HG03103 (cell line): Measurements from ENCODE around the gene BTBD9.
"Not testable (repeated sequence)": the region's sequence is repeated elsewhere in the genome, so short reads cannot be mapped to it uniquely, and the experiment has no call there.

Experiments used
- ATAC-seq: cut with Tn5 transposase; IDR thresholded peaks from one replicate; pipeline ENCODE4 v1.9.1; 2021; ENCODE audit warnings: low read depth; ENCODE audit not compliant: unreplicated experiment

BTBD9 gene

DNA sequence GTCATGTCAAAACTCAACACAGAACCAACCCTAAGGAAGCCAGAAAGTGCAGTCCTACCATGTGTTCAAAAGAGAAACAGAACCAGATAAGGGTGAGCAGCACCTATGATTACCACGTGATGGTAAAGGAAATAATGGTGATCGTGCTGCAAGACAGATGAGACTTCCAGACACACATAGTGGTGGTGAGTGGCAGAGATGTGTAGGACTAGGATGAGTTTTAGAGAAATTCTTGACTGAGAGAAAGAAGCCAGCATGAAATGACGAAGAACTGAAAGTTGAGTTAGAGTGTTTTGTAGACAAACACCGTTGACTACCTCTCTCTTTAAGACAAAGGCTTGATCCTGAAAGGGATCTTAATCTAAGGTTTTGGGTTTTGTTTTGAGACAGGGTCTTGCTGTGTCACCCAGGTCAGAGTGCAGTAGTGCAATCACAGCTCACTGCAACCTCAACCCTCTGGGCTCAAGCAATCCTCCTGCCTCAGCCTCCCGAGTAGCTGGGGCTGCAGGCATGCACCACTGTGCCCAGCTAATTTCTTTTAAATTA is 10.6 kb upstream of the BTBD9 start:
- ATAC-seq, result no peak

DNA sequence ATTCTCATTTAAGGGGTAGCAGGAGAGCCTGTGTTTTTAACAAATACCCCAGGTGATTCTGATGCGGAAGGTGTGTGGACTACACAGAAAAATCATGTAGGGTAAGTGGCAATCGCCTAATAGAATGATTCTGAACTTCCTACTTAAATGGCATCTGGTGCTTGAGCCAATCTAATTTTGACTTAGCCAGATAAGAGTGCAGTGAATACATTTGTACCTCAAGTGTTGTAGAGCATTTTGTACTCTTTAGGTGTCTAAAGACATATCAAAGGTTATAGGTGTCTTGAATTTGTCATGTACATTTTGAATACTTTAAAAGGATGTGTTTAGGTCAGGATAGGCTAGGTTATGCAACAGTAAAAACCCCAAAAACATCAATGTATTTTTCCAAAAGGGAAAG is 10.0 kb upstream of the BTBD9 start:
- no peak for ATAC-seq

DNA sequence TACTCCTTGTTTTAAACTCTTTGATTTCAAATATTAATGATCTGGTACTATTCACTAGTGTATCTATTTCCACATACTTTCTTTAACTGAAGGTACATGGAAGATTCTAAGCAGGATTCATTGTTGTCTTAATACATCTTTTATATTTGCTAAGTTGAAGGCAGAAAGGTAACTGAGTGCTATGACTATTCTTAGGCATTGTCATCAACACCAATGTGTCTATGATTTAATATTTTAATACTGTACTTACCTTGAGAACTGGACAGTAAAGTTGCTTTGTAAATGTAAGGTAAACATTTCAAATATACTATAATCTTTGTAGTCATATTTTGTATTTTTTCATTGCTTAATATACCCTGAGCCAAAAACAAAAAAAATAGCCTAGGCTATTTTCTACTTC is 8.9 kb upstream of the BTBD9 start:
- ATAC-seq, result no peak

DNA sequence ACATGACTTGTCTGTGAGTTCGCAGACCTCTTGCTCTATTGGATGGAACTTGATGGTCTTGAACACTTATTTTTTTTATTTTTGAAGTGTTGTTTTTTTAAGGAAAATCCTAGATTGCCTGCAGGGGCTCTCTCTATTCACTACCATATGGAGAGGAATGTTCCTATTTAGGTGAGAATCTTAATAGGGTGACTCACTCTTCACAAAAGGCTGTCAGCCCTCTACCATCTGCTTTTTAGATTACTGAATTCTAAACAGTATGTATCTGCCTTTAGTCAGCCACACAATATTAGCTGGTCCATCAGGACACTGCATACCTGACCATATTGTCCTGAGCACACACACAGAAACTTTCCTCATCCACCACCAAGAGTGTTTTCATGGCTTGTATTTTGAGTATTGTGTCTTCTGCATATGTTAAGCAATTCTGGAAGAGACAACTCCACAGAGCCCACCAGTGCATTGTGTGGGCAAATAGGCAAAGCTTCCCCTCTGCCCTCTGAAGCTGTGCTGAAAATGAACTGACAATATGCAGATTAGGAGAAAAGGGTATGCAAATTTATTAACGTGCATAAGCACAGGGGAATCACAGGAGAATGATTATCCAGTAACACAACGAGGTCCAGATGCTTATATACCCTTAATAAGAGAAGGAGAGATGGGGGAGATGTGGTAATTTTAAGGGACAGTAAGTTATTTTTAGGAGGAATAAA is 6.6 kb upstream of the BTBD9 start:
- ATAC-seq, result no peak

DNA sequence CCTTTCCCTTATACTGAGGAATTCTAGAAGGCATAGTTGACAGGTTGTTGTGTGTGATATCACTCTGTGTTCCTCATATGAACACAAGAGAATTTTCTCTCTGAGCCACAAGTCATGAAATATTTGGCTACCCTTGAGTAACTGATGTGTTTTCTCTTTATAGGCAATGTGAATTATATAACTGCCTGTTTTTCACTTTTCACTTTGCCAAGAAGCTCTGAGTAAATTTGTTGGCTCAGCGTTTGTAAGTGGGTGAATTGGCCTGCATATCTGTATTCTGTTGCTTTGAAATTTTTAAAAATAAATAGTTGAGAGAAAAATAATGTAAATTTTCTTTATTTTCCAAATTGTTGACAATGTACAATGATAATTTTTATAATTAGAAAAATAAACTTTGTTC is 5.2 kb upstream of the BTBD9 start:
- ATAC-seq, result no peak

DNA sequence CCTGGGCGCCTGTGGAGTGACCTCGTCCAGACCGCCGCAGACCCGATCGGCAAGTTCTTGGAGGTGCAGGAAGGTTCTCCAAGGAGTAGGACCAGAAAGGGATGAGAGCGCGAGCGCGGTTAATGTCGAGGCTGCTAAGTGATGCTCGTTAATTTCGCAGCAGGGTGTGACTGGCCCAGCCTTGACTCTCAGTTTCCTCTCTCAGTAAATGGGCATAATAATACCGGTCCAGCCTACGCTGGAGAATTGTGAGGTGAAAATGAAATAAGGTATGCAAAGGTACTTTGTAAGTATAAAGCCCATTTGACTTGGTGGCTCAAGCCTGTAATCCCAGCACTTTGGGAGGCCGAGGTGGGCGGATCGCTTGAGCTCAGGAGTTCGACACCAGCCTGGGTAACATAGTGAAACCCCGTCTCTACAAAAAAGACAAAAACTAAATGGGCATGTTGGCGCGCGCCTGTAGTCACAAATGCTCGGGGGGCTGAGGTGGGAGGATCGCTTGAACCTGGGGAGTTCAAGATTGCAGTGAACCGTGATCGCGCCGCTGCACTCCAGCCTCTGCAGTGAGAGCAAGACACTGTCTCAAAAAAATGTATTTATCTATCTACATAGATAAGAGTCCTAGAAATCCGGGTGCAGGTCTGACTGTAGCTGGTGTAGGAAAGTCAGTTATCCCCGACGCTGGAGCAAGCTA is 634 bp upstream of the BTBD9 start:
- no peak for ATAC-seq

DNA sequence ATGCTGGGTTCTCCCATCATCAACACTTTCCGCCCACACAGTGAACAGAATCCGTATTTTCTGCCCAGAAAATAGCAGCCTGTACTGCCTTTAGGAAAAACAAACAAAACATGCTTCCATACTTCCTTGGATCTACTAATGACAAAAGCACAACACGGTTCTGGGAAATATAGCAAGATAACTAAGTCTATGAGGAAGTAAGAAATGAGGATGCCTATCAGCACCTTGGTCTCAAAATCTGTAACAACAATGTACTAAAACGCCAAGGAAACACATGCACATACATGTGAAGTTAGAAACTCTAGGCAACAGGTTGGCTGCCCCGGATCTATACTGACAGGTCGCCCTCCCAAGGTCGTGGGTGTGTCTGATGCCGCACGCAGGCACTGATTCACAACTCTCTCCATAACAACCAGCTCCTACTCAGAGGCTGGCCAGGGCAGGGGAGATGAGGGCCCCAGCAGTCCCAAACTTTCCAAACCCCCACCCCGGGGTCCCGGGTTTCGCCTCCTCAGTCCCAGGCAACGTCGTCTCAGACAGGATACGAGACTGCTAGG is 710 bp downstream of the BTBD9 start:
- ATAC-seq, result peak; percentile 15

DNA sequence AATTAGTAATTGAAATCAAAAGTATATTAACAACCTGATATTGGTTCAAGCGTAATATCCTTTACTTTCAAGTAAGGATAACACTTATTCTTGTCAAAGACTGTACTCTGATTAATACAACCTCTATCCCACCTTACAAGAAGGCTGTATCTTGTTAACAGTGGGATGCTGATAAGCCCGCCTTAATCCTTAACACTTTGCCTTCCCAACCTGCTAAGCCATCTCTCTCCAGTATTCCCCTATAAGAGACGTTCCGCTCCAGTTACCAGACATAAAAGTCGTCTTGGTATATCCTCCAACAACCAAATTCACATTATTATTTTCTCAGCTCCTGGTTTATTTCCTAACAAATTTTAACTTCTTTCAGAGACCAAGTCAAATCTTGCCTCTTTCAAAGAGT is 2.0 kb downstream of the BTBD9 start:
- no peak for ATAC-seq

DNA sequence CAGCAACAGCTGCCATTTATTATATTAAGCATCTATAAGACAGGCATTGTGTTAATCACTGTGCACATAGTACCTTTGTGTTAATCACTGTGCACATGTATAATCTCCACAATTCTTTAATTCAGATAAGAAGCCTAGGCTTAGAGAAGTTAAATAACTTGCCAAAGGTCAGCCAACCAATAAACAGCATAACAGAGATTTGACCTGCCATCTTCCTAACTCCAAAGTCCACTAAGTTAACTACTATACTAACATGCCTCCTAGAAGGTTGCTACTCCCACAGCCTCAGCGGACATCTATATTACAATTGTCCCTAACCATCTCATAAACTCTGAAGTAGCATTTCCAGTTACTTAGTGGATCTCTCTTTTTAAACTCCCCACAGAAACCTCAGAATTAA is 3.7 kb downstream of the BTBD9 start:
- no peak for ATAC-seq

DNA sequence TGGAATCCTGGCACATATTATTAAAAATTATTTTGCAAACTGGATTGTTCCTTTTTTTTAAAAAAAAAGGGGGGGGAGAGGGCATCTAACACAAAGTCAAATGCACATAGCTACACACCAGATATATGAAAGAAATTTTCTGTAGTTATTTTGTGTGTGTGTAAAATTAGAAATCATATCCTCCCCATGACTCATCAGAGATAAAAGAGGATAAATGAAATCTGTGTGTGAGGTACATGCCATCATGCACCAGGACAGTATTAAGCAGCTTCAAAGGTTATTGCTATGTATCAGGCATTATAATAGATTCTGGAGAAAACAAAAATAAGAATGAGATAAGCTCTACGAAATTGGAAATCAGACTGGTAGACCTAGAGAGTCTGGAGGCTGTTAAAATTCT is 5.2 kb downstream of the BTBD9 start:
- ATAC-seq, result no peak

DNA sequence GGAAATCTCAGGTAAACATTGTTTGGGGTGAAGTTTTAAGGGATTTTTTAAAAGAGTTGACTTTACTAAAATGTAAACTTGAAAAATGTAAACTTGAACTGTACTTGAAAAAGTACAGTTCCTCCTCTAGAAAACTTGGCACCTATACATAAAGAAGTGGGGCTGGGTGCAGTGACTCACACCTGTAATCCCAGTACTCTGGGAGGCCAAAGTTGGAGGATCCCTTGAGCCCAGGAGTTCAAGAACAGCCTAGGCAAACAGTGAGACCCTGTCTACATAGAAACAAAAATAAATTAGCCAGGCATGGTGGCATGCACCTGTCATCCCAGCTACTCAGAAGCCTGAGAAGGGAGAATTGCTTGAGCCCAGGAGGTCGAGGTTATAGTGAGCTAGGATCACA is 7.2 kb downstream of the BTBD9 start:
- ATAC-seq, result no peak

DNA sequence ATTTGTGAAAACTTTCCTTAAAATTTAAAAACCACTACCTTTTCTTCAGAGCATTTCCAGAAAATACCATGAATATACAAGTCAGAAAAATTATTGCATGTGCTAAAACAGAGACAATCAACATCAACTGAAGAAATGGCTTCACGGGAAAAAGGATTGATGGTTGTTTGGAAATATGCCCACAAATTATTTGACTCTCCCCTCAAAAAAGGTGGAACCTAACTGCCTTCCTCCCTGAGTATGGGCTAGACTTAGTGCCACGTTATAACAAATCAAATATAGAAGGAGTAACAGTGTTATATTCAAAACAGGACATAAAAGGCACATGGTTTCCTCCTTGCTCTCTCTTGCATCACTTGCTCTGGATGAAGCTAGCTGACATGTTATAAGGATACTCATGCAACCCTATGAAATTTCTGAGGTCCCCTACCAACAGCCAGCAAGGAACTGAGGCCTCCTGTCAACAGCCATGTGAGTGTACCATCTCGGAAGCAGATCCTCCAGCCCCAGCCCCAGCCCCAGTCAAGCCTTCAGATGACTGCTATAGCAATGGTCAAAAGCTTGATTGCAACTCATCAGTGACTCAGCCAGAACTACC is 8.4 kb downstream of the BTBD9 start:
- ATAC-seq, result no peak

DNA sequence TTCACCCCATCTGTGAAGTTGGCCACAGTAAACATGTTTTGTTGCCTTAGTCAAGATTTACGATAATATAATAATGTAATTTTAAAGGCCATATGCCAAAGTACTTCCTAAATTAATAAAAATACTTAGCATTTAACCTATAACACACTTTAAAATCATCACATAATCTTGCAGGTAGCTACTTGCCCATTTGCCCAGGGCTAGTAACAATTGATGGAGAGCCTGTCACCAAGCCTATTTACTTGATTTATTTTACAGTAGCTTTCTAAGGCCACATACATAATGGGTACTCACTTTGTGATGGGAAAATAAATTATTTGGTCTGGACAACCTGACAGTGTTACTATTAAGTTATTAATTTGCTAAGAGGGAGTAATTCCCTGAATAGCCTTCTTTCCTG is 14.5 kb downstream of the BTBD9 start:
- ATAC-seq, result no peak

DNA sequence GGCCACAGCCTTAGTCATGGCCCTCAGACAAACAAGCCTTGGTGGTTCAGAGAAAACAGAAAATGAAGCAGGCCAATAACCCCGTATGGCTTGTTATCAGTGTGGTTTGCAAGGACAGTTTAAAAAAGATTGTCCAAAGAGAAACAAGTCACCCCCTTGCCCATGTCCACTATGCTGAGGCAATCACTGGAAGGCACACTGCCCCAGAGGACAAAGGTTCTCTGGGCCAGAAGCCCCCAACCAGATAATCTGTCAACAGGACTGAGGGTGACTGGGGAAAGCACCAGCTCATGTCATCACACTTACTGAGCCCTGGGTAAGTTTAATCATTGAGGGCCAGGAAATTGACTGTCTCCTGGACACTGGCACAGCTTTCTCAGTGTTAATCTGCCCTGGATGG is 20.4 kb downstream of the BTBD9 start:
- ATAC-seq, result not testable (repeated sequence)

DNA sequence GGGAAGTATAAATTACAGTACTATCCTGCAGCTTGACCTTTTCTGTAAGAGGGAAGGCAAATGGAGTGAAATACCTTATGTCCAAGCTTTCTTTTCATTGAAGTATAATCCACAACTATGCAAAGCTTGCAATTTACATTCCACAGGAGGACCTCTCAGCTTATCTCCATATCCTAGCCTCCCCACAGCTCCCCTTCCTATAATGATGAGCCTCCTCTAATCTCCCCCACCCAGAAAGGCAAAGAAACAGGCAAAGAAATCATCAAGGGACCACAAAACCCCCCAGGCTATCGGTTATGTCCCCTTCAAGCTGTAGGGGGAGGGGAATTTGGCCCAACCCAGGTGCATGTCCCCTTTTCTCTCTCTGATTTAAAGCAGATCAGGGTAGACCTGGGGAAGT is 21.4 kb downstream of the BTBD9 start:
- not testable (repeated sequence) for ATAC-seq

DNA sequence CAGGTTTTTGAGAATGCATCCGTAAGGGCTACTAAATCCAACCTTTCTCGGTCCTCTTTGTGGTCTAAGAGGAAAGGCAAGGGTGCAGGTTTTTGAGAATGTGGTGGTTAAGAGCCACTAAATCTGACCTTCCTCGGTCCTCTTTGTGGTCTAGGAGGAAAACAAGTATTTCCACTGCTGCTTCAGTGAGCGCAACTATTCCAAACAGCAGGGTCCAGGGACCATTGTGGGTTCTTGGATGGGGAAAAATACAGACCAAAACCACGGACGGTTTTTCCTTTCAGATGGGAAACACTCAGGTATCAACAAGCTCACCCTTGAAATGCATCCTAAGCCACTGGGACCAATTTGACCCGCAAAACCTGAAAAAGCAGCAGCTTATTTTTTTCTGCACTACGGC is 21.9 kb downstream of the BTBD9 start:
- ATAC-seq, result no peak

DNA sequence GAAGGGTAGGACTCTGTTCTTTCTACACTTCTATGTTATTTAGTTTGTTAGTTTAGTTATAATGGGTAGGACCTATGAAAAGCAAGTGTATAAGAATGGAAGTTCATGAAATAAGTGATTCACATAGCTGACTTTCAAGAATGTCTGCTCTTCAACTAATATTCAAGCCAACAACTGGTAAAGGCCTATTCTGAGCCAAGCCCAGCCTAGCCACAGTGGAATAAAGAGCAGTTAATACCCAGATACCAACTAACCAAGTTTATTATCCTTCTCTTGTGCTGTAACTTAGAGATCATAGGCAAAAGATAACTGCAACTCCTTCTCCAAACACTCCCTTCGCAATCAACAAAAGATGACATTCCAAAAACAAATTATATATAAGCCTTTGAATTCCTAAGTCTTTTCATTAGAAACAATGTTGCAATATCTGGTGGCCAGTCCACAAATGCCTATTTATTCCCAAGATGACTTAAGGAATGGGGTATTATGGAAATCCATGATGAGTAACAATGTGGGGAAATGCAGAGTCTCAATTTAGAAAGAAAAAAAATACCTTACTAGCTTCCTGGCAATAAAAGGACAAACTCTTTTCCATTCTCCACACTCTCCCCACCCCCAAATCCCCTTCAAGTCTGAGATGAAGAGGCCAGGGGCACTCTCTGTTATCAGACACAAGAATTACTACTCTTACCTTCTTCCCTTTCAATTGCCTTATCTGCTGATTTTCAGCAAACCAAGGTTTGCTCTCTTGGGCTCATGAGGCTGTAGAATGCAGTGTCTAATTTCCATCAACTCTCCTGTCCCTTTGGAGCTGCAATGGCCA is 27.4 kb downstream of the BTBD9 start:
- ATAC-seq, result no peak

DNA sequence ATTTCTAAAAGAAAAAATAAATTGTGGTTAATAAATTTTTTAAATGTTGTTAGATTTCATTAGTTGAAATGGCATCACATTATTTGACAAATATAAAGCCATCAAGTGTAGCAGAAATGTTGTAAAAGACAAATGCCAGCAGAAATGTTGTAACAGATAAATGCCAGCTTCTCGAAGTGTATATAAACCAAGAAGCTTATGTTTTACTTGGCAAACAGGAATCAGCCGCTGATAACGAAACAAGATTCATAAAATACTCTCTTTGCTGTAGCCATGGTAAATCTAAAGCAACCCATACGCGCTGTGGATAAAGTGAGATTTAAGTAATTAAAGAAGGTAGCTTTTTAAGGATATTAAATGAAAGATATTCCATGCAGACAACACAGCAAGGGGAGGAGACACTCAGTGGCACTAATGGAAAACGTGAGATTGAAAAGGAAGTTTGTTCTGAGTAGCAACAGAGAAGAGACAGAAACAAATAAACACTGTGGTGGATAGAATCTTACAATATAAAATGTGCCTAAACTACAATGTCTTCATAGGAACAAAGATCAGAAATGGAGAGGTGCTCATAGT is 29.6 kb downstream of the BTBD9 start:
- ATAC-seq, result no peak

DNA sequence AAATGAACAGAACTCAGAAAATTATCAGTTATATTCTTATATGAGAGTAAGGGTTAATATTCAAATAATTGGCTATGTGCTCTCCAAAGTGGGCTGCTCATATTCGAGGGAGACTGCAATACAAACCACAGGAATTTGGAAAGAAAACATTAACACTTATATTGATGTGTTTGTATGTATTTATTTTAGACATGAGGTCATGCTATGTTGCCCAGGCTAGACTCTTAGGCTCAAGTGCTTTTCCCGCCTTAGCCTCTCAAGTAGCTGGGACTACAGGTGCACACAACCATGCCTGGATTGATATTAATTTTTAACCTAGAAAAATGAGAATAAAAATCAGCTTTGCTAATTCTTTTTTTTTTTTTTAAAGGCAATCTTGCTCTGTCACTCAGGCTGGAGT is 35.0 kb downstream of the BTBD9 start:
- ATAC-seq, result no peak

DNA sequence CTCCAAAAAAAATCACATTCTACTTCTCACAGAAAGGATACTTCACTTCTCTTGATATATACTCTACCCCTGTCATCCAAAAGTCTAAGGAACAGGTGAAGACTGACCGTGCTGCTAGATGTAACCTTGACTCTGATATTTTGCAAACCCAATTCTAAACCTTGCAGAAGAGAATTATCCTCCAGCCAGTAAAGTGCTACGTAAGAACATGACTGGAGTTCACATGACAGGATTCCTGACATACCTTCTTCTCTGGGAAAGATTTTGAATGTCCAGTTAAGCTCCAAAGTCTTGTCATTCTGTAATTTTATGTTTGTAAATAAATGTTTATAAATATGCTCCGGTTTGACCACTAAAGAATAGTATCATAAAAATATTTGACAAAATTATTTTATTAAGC is 35.8 kb downstream of the BTBD9 start:
- no peak for ATAC-seq
